Testis (tissue), 3 donors: ENCODE results near the gene ADSS1. TPM values are rescaled to one million over a fixed set of nuclear protein-coding genes. Genes with fewer than 3 reads are reported as not detected.

Experiments used
- DNase-seq: peaks from one replicate; pipeline ENCODE4 v3.0.0-alpha.2; 2019
- H3K27ac ChIP-seq, 2 donors: fragments of 200-600 bp; sonication (generic); one replicate each; pipeline ENCODE4 v1.5.1; 2019
- H3K27me3 ChIP-seq: fragments of 200-600 bp; sonication (generic); one replicate; pipeline ENCODE4 v1.5.1; 2019
- H3K36me3 ChIP-seq: fragments of 200-600 bp; sonication (generic); one replicate; pipeline ENCODE4 v1.5.1; 2017; ENCODE audit warnings: low read depth; ENCODE audit errors: missing control alignments
- H3K4me1 ChIP-seq: fragments of 200-600 bp; sonication (generic); one replicate; pipeline ENCODE4 v1.5.1; 2019
- H3K4me3 ChIP-seq, 2 donors: fragments of 200-600 bp; sonication (generic); one replicate each; pipeline ENCODE4 v1.5.1; 2017 to 2019
- H3K9me3 ChIP-seq: fragments of 200-600 bp; sonication (generic); one replicate; pipeline ENCODE4 v1.5.1; 2017
- POLR2A ChIP-seq: fragments of 450-650 bp; IDR thresholded peaks from one replicate; pipeline ENCODE4 v1.6.1; 2017; ENCODE audit warnings: antibody characterized with exemption, mild to moderate bottlenecking, moderate library complexity
- WGBS, 2 donors: methylation state at CpG; one replicate each; pipeline ENCODE4 v1.1.5; 2018; 5-methylcytosine and 5-hydroxymethylcytosine counted together
- intact Hi-C: fragments of 100-400 bp; cut with DNase I; formaldehyde crosslinking; loops from one replicate; pipeline ENCODE4 v1.15.1; 2023; ENCODE audit warnings: low total_unique reads
- polyA plus RNA-seq: library from polyadenylated mRNA; stranded (reverse); fragments of 350-450 nt; fragmentation: Illumina TruSeq; extraction: RNeasy Lipid Tissue Mini Kit (QIAGEN cat#74804); gene quantifications from one replicate; pipeline ENCODE4 v1.2.3, GENCODE V29; 2014; ENCODE audit warnings: low read depth, low replicate concordance; ENCODE audit not compliant: insufficient read depth
- total RNA-seq, 2 donors: library from RNA; depleted of rRNA; stranded (reverse); fragments of >200 nt; gene quantifications; one replicate each; pipeline ENCODE4 v1.2.3, GENCODE V29; 2016
- TF ChIP-seq, protein P1 (sequence below), 3 experiments: fragments of 450-650 bp in 2 of 3; fragments of 200-600 bp in 1 of 3; sonication (generic) in 1 of 3; IDR thresholded peaks; one replicate each; pipeline ENCODE4 v1.5.1; 2016 to 2019; ENCODE audit warnings: antibody characterized with exemption in 3 of 3, mild to moderate bottlenecking in 2 of 3, moderate library complexity in 1 of 3

ADSS1 gene
- total and polyA plus RNA-seq, 3 donors from 2014 or later: 48.7 to 79.6 (median 79.4) TPM

DNA sequence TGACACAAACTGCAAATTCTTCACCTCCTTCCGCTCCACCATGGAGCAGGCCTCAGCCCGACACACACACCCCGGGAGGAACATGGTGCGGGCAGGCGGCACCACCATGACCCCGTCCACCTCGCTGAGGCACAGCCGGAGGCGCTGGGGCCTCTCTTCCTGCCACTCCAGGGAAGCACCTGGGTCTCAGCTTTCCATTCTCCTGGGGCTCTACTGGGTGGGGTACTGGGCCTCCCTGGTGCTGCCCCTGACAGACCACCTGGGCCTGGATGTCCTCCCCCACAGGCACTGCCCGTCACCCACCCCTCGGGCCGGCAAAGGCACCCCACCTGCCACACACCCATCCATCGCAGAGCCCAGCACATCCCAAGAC lies 61.7 kb downstream of the ADSS1 start:
- 90 to 91% methylated on average over 4 to 13 of the region's 13 CpGs for WGBS, 2 donors
- TF ChIP-seq POLR2A: no peak
- TF ChIP-seq, protein P1, sequence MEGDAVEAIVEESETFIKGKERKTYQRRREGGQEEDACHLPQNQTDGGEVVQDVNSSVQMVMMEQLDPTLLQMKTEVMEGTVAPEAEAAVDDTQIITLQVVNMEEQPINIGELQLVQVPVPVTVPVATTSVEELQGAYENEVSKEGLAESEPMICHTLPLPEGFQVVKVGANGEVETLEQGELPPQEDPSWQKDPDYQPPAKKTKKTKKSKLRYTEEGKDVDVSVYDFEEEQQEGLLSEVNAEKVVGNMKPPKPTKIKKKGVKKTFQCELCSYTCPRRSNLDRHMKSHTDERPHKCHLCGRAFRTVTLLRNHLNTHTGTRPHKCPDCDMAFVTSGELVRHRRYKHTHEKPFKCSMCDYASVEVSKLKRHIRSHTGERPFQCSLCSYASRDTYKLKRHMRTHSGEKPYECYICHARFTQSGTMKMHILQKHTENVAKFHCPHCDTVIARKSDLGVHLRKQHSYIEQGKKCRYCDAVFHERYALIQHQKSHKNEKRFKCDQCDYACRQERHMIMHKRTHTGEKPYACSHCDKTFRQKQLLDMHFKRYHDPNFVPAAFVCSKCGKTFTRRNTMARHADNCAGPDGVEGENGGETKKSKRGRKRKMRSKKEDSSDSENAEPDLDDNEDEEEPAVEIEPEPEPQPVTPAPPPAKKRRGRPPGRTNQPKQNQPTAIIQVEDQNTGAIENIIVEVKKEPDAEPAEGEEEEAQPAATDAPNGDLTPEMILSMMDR (IDR thresholded peaks at IDR 0.05): no peak
- no peaks in the 10 kb centered on the region for H3K27me3 ChIP-seq
- no peak for DNase-seq
- no peak overlapping the region for H3K4me3 ChIP-seq
- H3K9me3 ChIP-seq: no peaks in the 10 kb centered on the region
- intact Hi-C loops: no loop called here
- peaks cover 38% of the 10 kb centered on the region for H3K4me1 ChIP-seq
- no peaks in the 10 kb centered on the region for H3K36me3 ChIP-seq
- no peak overlapping the region for H3K27ac ChIP-seq

- Histone ChIP-seq H3K9me3 (no peaks in the 10 kb centered on the region), H3K27ac (no peak overlapping the region), H3K4me1 (peaks cover 38% of the 10 kb centered on the region), H3K36me3 (no peaks in the 10 kb centered on the region), H3K4me3 (no peak overlapping the region), H3K27me3 (no peaks in the 10 kb centered on the region)
- intact Hi-C loops: no loop called here
- peak; percentile 54 for DNase-seq
- TF ChIP-seq POLR2A: no peak
- TF ChIP-seq, protein P1 (IDR thresholded peaks at IDR 0.05): no peak
- 45 to 60% methylated on average over 7 to 12 of the region's 14 CpGs for WGBS, 2 donors
Measured at GRCh38 chr14:104786091-104786586, 62.1 kb downstream of the ADSS1 start.

- no peak for DNase-seq
- Histone ChIP-seq H3K4me1 (peaks cover 41% of the 10 kb centered on the region), H3K9me3 (no peaks in the 10 kb centered on the region), H3K27ac (peak overlapping the region in 1 of 2 donors; percentile 24), H3K4me3 (no peak overlapping the region), H3K27me3 (no peaks in the 10 kb centered on the region), H3K36me3 (no peaks in the 10 kb centered on the region)
- TF ChIP-seq, protein P1 (IDR thresholded peaks at IDR 0.05): no peak
- TF ChIP-seq POLR2A: no peak
- intact Hi-C loops: no loop called here
- WGBS, 2 donors: 83 to 88% methylated on average over 14 to 28 of the region's 30 CpGs
Measured at GRCh38 chr14:104786726-104787675, 63.0 kb downstream of the ADSS1 start.

DNA sequence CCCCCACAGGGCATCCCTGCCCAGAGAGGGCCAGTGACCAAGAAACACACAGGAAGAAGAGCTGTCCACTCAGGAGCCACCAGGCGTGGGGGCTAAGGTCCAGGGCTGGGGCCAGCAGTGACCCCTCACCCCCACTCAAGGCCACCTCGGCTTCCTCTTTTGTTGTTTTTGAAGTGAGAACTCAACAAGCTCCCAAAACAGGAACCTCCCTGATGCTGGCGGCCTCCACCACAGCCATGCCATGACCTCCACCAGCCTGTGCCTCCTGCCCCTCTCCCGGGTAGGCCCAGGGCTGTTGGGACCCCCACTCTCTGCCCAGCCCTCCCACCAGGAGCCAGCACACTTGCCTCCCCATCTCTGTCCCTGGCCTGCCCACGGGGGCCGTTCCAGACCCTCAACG lies 63.7 kb downstream of the ADSS1 start:
- H3K4me3 ChIP-seq: no peak overlapping the region

More for the DNA sequence above, 63.7 kb downstream of the ADSS1 start:
- Histone ChIP-seq H3K9me3 (no peaks in the 10 kb centered on the region), H3K27ac (no peak overlapping the region), H3K27me3 (no peaks in the 10 kb centered on the region), H3K36me3 (no peaks in the 10 kb centered on the region), H3K4me1 (peaks cover 48% of the 10 kb centered on the region)
- intact Hi-C loops: no loop called here
- no peak for DNase-seq
- TF ChIP-seq, protein P1 (IDR thresholded peaks at IDR 0.05): no peak
- TF ChIP-seq POLR2A: no peak
- 71 to 84% methylated on average over 5 to 7 of the region's 7 CpGs for WGBS, 2 donors
